OCI-LY7 (cell line): ENCODE data around the gene NFATC2.

Source experiments
- EZH2phosphoT487 ChIP-seq: fragments of 200-600 bp; sonication (generic); IDR thresholded peaks from 2 replicates; pipeline ENCODE4 v1.6.1; 2018; ENCODE audit warnings: low read depth, borderline replicate concordance, mild to moderate bottlenecking, mixed run types, antibody characterized with exemption, low read length, moderate library complexity, mixed read lengths
- TF ChIP-seq, protein P1 (sequence below): fragments of 200-600 bp; sonication (generic); conservative IDR thresholded peaks from 2 replicates; pipeline ENCODE4 v1.5.1; 2014; ENCODE audit warnings: mild to moderate bottlenecking, antibody characterized with exemption, low read length, moderate library complexity, mixed read lengths

DNA sequence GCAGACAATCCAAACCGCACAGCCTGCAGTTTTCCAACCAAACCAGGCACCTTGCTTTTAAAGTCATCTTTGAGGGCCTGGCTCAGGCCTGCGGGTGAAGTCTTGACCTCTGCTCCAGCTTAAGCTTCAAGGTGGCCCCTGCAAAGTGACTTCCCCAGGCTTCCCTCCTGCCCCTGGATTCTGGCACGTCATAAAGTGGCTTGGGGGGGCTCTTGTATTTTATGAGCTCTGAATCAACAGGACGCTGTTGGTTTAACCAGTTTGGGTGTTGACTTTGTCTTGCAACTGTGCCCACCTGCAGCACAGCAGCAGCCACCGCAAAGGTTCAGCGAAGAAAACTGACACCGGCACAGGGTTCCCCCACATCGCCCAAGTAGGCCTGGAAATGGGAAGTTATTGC is 81.2 kb downstream of the NFATC2 start:
- TF ChIP-seq, protein P1, sequence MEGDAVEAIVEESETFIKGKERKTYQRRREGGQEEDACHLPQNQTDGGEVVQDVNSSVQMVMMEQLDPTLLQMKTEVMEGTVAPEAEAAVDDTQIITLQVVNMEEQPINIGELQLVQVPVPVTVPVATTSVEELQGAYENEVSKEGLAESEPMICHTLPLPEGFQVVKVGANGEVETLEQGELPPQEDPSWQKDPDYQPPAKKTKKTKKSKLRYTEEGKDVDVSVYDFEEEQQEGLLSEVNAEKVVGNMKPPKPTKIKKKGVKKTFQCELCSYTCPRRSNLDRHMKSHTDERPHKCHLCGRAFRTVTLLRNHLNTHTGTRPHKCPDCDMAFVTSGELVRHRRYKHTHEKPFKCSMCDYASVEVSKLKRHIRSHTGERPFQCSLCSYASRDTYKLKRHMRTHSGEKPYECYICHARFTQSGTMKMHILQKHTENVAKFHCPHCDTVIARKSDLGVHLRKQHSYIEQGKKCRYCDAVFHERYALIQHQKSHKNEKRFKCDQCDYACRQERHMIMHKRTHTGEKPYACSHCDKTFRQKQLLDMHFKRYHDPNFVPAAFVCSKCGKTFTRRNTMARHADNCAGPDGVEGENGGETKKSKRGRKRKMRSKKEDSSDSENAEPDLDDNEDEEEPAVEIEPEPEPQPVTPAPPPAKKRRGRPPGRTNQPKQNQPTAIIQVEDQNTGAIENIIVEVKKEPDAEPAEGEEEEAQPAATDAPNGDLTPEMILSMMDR = no peak
- TF ChIP-seq EZH2phosphoT487 = no peak
